ENCODE results near the gene ABCE1. TPM values are rescaled to one million over a fixed set of nuclear protein-coding genes. Genes with fewer than 3 reads are reported as not detected.

The ABCE1 gene
- total and polyA plus RNA-seq, 2 donors (not counting 3 experiments of a cell fraction or from before 2014, with no cell fraction given), result 38.4 to 114 TPM

DNA sequence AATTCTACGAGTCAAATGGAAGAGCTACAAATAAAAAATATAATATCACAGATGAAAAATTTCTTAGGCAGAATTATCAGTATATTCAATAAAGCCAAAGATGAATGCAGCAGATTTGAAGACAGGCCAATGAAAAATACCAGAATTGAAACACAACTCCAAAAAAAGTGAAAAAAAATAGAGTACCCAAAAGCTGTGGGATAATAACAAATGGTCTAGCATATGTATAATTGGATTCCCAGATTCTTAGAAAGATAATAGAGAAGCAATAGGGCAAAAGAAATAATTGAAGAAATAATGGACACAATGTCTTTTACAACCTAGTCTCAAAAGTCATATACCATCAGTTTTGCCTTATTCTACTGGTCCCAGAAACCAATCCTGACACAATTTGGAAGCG is 4.5 kb upstream of the ABCE1 start:
- ChIA-PET CTCF (interaction anchor here (0.8 to 1.1 kb wide), 2 partner anchors 9 to 21 kb away, joined by 3 read pairs; no protein-coding TSS in a partner anchor), POLR2A (no interaction called here)
- Histone ChIP-seq H2AFZ (ENCODE audit: low read depth, low read length) (no peak overlapping the region), H3K4me2 (ENCODE audit: insufficient read depth, low read length) (no peak overlapping the region), H3K4me3 (replicated peaks in 1 of 3; ENCODE audit: insufficient read depth in 1 of 3, low read depth in 1 of 3, low read length in 3 of 3) (no peak overlapping the region), H3K79me2 (ENCODE audit: control insufficient read depth, insufficient read depth, low read length) (peaks cover 64% of the 10 kb centered on the region), H3K9ac (replicated peaks; ENCODE audit: extremely low read depth, insufficient read depth, low read length) (no peak overlapping the region), H3K9me1 (replicated peaks; ENCODE audit: control insufficient read depth, extremely low read depth, insufficient read depth, low read length) (no peaks in the 10 kb centered on the region), H3K9me3 (replicated peaks; ENCODE audit: control insufficient read depth, insufficient read depth, low read length) (no peaks in the 10 kb centered on the region), H3K4me1 (ENCODE audit: control insufficient read depth, extremely low read depth, insufficient read depth, low read length) (peaks cover 11% of the 10 kb centered on the region), H3K27ac (ENCODE audit: insufficient read depth, low read depth, low read length) (no peak overlapping the region), H3K36me3 (ENCODE audit: control insufficient read depth in 2 of 2, extremely low read depth in 1 of 2, insufficient read depth in 2 of 2, low read length in 2 of 2) (peaks cover 10 to 13% of the 10 kb centered on the region in 2 experiments), H3K27me3 (ENCODE audit: control insufficient read depth in 2 of 2, insufficient read depth in 2 of 2, low read length in 2 of 2) (no peaks in the 10 kb centered on the region), H4K20me1 (replicated peaks; ENCODE audit: control insufficient read depth, extremely low read depth, insufficient read depth, low read length) (peaks cover 2% of the 10 kb centered on the region)
- FAIRE-seq (no peak), DNase-seq (ENCODE audit: low read depth, low spot score) (no peak)
- intact Hi-C loops (cut with micrococcal nuclease) (no loop called here), dilution Hi-C loops (cut with MboI; ENCODE audit: extremely low pct_ligation_motif_present, low sequenced_read_pairs) (no loop called here)
- BruUV-seq (replicated peaks), result no TSS peak
- TF ChIP-seq FOS (IDR thresholded peaks at IDR 0.05; ENCODE audit: borderline replicate concordance, insufficient read depth, low read length) (no peak), GATA2 (IDR thresholded peaks at IDR 0.05; ENCODE audit: insufficient read depth, insufficient read length, low read depth, low read length) (no peak)

DNA sequence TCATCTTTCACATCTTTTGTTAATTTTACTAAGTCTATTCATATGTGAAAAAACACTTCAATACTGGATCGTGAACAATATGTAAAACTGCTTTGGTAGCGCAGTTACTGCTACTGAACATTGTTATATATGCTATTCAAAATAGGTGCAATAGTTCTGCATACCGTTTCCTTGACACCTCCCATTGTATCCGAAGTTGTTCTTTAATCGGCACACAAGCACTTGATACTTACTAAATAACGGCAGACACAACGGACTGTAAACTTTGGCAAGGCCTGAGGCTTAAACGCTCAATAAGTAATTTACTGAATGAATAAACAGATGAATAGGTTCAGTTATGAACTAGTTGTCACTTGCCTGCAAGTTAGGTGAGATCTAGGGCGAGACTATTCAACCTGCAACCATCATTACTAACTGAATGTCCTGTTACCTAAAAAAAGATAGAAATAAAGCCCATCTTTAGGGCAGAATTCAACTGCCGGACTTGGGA is 735 bp upstream of the ABCE1 start:
- dilution Hi-C loops (cut with MboI; ENCODE audit: extremely low pct_ligation_motif_present, low sequenced_read_pairs) (no loop called here), intact Hi-C loops (cut with micrococcal nuclease) (loop anchor here (1.0 to 5.0 kb wide), 5 partner anchors 385 to 1760 kb away; partner anchors contain the start of genes GAB1, HHIP, SMAD1 and ZNF827)
- peak overlapping the region; percentile 97 for H3K4me2 ChIP-seq (ENCODE audit: insufficient read depth, low read length)
- H2AFZ ChIP-seq (ENCODE audit: low read depth, low read length), result peak overlapping the region; percentile 50
- H3K9me3 ChIP-seq (replicated peaks; ENCODE audit: control insufficient read depth, insufficient read depth, low read length), result no peaks in the 10 kb centered on the region
- no peak for DNase-seq (ENCODE audit: low read depth, low spot score)
- CTCF ChIA-PET, result interaction anchor here (0.6 to 2.0 kb wide), 15 partner anchors 10 to 924 kb away, joined by 3 to 5 read pairs (median 3); no protein-coding TSS in a partner anchor
- peaks cover 83% of the 10 kb centered on the region for H3K79me2 ChIP-seq (ENCODE audit: control insufficient read depth, insufficient read depth, low read length)
- TSS peak; percentile 62 for BruUV-seq (replicated peaks)
- no peak for TF ChIP-seq POLR2AphosphoS5 (IDR thresholded peaks at IDR 0.05; ENCODE audit: insufficient read depth, low read depth, low read length)
- no peak for TF ChIP-seq EZH2 (IDR thresholded peaks at IDR 0.05; ENCODE audit: borderline replicate concordance, low read depth, low read length, severe bottlenecking)
- TF ChIP-seq, protein P1, sequence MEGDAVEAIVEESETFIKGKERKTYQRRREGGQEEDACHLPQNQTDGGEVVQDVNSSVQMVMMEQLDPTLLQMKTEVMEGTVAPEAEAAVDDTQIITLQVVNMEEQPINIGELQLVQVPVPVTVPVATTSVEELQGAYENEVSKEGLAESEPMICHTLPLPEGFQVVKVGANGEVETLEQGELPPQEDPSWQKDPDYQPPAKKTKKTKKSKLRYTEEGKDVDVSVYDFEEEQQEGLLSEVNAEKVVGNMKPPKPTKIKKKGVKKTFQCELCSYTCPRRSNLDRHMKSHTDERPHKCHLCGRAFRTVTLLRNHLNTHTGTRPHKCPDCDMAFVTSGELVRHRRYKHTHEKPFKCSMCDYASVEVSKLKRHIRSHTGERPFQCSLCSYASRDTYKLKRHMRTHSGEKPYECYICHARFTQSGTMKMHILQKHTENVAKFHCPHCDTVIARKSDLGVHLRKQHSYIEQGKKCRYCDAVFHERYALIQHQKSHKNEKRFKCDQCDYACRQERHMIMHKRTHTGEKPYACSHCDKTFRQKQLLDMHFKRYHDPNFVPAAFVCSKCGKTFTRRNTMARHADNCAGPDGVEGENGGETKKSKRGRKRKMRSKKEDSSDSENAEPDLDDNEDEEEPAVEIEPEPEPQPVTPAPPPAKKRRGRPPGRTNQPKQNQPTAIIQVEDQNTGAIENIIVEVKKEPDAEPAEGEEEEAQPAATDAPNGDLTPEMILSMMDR (IDR thresholded peaks at IDR 0.05; ENCODE audit: extremely low read depth in 1 of 2, insufficient read depth in 1 of 2, low read depth in 1 of 2, low read length in 2 of 2), result peak in 1 of 2 donors; percentile 13
- peak; percentile 42 for FAIRE-seq
- H3K4me1 ChIP-seq (ENCODE audit: control insufficient read depth, extremely low read depth, insufficient read depth, low read length), result peaks cover 35% of the 10 kb centered on the region
- H3K9ac ChIP-seq (replicated peaks; ENCODE audit: extremely low read depth, insufficient read depth, low read length), result peak overlapping the region; percentile 90
- H3K27ac ChIP-seq (ENCODE audit: insufficient read depth, low read depth, low read length), result peak overlapping the region; percentile 74
- H3K4me3 ChIP-seq (replicated peaks in 1 of 3; ENCODE audit: insufficient read depth in 1 of 3, low read depth in 1 of 3, low read length in 3 of 3), result peak overlapping the region; percentile 37 to 95 (median 66)
- POLR2A ChIA-PET, result interaction anchor here (1.5 kb wide), 1 partner anchor 35 kb away, joined by 4 read pairs; no protein-coding TSS in a partner anchor
- no peaks in the 10 kb centered on the region for H3K9me1 ChIP-seq (replicated peaks; ENCODE audit: control insufficient read depth, extremely low read depth, insufficient read depth, low read length)
- H3K36me3 ChIP-seq (ENCODE audit: control insufficient read depth in 2 of 2, extremely low read depth in 1 of 2, insufficient read depth in 2 of 2, low read length in 2 of 2), result peaks cover 8 to 9% of the 10 kb centered on the region in 2 experiments
- no peaks in the 10 kb centered on the region for H3K27me3 ChIP-seq (ENCODE audit: control insufficient read depth in 2 of 2, insufficient read depth in 2 of 2, low read length in 2 of 2)
- no peaks in the 10 kb centered on the region for H4K20me1 ChIP-seq (replicated peaks; ENCODE audit: control insufficient read depth, extremely low read depth, insufficient read depth, low read length)
